Raji (cell line): ENCODE data around the gene MEF2D.

Source experiments
- POLR2A ChIP-seq: IDR thresholded peaks from 2 replicates; pipeline ENCODE4 v1.6.1; 2011; ENCODE audit warnings: low read depth, low read length, control low read depth; ENCODE audit not compliant: insufficient read depth

Gene MEF2D

DNA sequence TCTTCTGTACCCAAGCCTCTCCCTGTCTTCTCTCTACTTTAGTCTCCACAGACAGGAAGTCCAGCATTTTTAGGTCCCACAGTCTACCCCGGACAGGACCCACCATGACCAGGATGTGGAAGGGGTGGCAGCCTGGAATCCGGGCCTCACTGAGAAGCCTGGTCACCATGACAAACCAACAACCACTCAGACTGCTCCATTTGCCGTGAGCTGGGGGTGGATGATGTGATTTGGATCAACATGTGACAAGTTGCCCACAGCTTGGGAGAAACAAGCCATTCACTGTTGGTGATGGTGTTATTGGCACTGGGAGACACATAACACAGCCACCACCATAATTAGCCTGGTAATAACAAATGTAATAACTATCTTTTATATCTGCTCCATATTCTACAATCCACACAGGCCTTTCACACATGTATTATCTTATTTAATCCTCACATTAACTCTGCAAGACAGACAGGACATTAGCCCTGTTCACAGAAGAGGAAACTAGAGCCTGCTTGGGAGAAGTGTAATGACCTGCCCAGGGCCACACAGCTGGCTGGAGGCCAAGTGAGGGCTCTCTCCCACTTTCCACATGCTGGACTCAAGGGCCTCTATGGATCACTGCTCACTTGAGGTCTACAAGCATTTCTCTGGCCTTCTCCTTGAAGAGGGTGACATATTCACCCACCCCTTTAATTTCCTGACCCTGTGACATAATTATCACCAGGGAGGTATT, 22.9 kb downstream of the MEF2D start:
- no peak for TF ChIP-seq POLR2A

DNA sequence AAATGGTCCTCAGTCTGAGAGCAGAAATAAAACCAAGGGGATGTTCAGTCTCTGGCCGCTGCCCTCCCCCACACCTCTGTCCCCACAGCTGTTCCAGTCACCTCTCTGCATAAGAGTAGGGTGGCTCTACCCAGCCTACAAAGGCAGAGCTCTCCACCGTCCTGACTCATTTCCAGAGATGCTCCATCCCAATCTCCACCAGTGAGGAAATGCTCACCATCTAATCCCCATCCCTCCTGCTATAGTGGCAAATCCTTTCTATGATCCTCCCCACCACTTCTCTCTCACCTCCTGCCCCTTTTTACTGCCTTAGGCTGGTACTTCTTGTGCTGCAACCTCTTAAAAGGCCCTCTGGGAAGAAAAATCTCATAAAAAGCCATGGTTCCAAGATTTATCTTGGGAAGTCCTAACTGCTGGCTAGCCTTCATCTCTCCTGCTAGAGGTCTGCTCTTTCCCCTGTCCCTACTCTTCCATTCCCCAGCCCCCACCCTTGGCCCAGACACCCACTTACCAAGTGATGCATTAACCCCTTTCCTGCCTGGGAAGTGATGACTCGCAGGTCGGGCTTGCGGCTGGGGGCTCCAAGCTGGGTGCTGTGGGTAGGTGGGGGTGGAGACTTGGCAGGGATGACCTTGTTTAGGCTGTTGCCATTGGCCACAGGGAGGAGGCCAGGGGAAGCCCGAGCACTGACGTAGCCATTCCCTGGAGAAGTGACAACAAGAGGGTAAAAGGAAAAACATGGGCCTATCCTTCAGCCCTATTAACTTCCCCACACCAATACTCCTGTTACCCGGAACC, 23.9 kb downstream of the MEF2D start:
- no peak for TF ChIP-seq POLR2A

DNA sequence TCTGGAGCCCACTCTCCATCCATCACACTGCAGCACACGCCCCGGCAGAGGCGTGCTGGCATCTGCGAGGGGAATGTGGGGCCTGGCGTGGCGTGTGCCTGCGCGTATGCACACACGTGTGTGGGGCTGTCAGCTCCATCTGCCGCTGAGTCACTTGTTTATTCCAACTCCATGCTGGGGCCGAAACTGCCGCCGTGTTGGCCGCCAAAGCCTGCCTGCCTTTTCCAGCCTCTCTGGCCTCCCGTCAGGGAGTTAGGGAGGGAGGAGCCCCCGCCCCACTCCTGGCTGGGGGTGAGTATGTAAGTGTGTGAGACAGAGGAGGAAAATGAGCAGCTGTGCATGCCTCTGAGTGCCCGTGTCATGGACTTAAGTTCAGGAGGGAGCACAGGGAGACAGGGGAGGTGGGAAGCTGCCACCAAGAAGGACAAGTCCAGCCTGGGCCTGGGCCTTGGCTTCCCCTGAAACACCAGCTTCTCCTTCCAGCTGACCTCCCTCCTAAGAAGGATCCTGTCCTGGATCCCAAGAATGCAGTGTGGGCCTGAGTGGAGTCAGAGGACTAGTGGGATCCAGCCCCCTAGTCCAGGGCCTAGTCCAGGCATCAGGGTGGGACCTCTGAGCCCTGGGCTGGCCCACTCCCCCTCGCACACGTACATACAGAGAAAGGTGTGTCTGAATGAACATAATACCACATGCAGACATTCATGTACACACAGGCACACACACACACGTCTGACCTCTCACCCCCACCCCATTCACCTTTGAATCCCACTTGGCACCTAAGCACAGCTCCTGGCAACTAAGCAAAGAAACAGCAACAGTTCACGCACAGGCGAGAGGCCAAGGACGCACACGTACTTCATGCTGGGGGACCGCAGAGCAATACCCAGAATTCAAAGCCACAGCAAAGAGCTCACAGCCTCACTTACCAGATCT, 24.7 kb downstream of the MEF2D start:
- no peak for TF ChIP-seq POLR2A

DNA sequence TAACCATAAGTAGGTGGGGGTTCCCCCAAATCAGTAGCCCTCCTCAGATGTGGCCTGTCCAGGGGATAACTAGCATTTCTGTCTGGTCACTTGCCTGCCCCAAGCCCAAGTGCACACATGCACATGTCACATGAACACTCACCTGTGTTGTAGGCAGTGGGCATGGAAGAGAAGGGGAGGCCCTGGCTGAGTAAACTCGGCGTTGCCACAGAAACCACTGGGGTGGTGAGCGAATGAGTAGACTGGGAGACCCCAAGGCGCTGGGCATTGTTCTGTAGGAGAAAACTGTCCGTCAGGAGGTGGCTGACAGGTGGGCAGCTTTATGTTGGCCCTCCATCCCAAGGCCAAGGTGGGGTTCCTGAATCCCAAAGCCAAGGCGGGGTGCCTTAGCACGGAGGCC, 25.6 kb downstream of the MEF2D start:
- TF ChIP-seq POLR2A = no peak

DNA sequence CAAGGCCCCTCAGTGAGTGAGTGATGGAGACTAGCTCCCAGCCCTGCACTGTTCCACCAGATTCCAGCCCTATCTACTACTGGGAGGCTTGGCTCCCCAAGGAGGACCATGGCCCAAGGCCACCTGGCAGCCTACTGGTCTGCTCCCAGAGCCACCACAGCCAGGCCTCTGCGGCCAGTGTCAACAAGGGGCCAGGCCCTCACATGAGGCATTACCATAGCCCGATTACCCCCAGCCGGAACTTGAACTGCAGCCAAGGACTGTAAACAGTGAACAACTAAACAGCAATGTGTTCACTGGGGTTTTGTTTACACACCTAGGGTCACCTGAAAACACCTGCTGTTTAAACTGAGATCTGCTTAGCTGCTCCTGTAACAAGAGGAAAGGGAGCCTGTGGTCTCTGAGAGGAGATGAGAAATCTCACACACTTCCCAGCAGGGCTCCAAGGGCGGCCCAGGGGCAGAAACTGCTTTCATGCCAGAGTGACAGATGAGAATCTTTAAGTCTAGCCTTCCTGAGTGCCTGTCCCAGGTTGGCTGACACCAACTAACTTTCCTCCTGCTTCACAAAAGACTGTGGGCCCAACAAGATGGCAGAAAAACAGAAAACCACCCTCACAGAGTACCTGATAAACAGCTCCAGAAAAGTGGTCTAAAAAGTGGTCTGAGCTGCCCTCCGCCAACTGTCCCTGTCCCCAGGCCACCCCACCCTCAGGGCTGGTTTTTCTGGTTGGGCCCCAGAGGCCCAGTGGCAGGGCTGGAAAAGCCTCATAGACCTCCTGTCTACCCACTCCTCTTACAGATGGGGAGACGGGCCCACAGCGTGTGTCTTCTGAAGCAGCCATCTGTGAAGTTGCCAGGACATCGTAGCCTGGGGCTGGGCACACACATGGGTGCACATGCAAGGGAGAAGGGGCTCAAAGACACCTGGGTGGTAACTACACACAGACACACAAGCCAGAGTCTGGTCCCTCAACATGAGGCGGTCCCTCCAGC, 28.8 kb downstream of the MEF2D start:
- TF ChIP-seq POLR2A = no peak

DNA sequence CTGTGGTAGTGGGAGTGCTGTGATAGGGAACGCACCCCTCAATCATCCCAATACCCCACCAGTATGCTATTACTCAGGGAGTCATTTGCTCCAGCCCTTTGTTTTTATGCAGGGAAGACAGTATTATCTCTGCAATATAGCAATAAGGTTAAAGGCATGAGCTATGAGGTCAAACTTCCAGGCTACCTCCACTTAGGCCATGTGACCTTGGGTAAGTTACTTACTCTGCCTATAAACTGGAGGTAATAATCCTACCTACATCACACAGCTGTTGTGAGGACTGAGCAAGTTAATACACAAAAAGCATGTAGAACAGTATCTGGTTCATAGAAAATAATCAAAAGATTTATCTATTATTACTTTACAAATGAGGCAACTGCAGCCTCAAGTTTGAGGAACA, 30.1 kb downstream of the MEF2D start:
- TF ChIP-seq POLR2A = no peak

DNA sequence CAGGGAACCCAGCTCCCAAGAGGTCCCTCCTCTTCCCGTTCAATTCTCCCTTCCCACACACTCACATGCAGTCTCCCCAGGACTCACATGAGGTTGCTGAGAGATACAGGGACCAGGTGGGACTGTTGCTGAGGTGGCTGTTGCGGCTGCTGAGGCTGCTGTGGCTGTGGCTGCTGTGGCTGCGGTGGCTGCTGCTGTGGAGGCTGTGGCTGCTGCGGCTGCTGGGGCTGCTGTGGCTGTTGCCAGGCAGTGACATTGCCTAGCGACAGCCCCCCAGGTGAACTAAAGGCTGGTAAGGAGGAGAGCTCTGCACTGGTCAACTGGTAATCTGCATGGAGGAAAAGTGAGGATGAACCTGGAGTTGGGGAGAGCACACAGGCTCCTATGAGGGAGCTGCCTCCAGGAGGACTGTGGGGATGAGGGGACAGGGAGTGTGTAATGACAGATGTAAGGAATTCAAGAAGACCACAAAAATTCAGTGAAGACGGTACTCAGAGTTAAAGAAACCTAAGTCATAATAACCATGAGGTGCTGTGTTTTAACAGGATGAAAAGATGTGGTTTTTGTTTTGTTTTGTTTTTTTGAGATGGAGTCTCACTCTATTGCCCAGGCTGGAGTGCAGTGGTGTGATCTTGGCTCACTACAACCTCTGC, 31.8 kb downstream of the MEF2D start:
- no peak for TF ChIP-seq POLR2A

DNA sequence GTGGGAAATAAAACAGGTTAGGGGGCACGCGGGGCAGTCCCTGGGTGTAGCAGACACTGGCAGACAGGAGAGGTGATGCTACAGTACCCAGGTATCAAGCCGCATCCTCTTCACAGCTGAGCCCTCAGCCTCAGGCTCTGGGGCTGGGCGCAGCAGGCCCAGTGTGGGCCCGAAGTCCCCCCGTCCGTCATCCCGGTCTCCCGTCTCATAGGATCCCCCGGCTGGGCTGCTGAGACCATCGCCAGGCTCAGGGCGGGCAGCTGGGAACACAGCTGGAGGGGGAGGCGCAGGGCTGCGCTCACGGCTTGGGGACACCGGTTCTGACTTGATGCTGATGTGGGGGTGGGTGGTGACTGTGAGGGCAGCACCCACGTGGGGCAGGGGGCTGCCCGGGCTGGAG, 32.7 kb downstream of the MEF2D start:
- TF ChIP-seq POLR2A = no peak

DNA sequence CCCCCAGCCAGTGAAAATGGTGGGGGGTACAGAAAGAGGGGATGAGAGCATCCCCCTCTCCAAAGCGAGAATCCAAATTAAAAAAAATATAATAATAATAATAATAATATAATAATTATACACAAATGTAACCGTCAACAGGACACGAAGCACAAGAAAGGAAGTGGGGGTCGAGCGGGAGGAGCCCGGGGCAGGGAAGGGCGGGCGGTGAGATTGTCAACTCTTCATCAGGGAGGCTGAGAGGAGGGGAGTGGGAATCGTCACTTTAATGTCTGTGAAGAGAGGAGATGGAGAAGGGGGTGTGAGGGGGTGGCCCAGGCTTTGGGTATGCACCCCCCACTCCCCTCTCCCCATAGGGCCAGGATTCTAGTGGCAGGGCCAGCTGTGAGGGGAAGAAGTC, 33.2 kb downstream of the MEF2D start:
- TF ChIP-seq POLR2A = no peak

DNA sequence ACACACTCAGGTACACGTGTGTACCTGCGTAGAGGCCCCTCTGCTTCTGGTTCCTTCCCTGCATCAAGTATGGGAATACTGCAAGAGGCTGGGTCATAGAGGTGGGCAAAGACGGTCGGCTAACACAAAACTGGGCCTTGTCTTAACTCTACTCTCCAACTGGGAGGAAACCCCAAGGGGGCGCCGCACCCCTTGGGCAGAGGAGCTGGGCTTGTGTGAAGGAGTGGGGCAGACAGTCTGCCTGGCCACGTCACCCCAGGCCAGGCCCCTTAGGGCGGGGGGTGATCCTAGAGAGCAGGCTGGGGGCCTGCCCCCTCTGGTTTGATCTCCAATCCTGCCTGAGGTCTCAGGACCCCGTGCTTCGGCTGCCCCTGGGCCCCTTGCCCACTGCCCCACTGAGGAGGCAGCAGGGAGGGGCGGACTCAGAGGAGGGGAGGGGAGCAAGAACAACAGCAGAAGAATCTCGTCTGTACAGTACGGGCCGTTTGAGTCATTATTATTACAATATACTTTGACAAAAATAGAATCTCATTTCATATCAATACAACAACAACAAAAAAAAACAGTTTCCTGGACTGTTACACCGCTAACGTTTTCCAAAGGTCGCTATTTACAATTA, 34.7 kb downstream of the MEF2D start:
- no peak for TF ChIP-seq POLR2A

DNA sequence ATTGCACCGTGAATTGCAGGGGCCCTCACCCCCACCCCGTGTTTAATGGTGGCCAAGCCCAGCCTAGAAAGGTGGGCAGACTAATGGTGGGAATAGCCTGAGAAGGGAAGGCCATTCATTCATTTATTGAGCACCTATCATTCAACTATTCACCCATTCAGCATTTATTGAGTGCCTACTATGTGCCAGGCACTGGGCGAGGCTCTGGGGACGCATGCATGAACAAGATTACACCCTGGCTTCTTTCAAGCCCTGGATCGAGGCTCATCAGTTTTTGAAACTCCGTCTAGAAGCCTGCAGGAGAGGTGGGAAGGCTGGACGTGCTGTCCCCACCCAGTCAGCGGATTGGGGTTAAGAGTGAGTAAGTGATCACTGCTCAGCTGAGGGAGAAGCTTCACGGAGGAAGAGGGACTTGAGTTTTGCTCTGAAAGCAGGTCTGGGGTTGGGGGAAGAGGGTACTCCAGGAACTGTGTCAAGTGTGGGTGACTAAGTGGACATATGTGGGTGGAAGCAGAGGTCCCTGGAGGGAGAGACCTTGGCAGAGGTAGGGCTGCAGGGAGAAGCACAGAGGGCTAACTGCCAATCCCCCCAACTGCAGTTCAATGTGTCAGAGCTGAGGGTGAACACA, 35.6 kb downstream of the MEF2D start:
- TF ChIP-seq POLR2A = no peak

DNA sequence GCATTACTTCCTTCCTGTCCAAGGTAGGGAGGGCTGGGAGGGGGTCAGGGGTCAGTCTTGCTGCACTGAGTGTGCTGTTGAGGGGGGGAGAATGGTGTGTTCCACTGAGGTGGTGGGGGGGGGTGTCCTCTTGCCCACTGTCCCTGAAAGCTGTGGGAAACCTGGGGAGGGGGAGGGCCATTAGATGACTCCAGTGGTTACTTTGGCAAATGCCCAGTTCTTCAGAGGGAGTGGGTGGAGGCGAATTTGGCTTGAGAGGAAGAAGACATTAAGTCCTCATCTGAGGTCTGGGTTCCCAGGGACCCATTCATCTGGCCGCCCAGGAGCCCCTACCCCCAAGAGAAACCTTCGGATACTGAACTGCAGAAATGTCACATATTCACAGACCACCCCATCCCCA, 36.2 kb downstream of the MEF2D start:
- no peak for TF ChIP-seq POLR2A

DNA sequence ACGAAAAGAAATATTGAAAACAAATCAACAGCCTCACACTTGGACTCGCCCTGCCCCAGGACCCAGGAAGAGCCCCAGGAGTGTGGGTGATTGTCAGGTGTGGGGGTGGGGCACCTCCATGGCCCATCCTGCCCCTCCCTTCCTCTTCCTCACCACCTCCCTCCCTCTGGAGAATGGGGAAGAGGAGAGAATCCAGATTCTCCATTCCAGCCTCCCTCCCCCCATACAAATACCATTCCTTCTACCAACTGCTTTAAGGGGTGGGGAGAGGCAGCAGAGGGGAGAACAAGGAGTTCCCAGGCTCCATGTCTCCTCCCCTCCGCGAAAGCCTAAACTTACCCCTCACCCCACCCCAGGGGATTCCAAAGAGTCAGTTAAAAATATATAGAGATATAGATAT, 36.7 kb downstream of the MEF2D start:
- TF ChIP-seq POLR2A = no peak
